ENCODE measurements around the gene S100A5. TPM values are rescaled to one million over a fixed set of nuclear protein-coding genes. Genes with fewer than 3 reads are reported as not detected.

S100A5 gene
- total RNA-seq, 1 donor from 2014 or later: 1.2 TPM

GRCh38 chr1:153547560-153548551, 7.1 kb upstream of the S100A5 start:
- DNase-seq (ENCODE audit: low read depth): no peak

DNA sequence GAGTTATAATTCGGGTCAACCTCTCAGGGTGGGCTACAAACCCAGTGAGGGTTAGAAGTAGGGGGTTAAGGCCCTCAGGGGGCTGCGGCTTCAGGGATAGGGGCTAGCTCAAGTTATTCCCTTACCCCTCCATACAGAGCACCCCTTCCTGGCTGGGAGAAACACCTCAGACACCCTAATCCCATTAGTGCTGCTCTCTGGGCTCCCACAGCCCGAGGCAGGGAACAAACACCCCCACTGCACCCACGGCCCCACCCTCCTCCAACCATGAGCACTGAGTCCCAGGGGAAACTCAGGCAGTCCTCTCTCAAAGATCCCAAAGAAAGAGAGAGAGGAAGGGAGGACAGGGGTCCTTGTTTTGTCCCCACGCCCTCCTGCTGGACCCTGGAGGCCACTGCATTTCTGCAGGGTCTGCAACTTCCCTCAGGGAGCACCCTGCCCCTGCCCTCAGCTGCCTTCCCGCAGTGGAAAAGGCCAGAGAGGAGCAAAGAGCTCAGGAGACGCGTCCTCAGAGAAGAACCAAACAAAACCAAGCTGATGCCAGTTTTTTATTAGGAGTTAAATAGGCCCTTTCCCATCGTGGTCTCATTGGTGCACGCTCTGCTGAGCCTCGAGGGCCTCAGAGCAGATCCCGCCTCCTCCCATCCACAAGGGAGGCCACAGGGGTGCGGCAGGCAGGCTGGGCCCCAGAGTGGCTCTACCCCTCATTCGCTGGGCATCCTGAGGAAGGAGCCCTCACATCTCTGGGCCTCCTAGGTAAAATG, 6.2 kb upstream of the S100A5 start:
- no peak for DNase-seq (ENCODE audit: low read depth)

GRCh38 chr1:153546371-153546770, 5.6 kb upstream of the S100A5 start:
- DNase-seq (ENCODE audit: low read depth): no peak

DNA sequence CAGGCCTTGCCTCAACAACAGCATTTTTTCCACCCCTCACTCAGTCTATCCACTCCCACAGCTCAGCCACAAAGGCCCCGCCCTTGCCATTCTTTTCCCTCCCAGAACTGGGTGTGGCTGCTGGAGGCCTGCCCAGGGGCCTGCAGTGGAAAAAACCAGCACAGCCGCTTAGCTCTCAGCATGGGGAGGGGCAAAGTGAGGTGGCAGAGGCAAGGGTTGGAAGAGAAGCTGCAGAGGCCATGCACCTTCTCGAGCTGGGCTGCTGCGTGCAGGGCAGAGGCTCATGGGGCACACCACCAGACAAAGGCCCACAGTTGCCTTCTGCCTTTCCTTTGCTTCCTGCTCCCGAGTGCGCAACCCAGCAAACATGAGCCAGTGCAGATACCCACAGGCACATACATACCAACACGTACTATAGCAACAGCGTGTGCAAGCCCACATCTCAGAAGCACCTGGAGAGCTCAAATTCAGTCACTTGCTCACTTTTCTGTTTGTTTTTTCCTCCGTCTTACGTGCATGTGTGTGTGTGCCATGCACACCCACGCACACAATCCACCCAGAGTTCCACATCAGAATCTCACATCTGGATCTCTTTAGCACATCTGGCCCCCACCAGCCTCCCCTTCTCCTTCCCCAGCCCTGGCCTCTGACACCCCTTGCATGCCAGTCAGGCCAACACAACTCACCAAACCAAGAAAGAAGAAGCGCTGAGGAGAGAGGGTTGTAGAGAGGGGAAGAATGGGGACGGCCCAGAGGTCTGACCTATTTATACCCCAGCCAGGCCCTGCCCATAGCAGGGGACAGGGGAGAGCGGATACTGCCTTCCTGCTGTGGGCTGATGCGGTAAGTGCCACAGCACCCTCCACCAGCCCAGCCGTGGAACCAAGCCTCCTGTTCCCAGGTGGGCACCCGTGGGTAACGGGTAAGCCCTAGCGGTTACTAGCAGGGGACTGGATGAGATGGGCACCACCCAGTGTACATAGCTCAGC, 4.6 kb upstream of the S100A5 start, which contains the start of gene S100A4:
S100A4 (minus strand) TSS at position 740 of the 989 bp plus-strand sequence. CDS start 1,012 bp downstream, outside the sequence.
- peak; percentile 91 for DNase-seq (ENCODE audit: low read depth)

- no peak for DNase-seq (ENCODE audit: low read depth)
These were observed 3.8 kb upstream of the S100A5 start for GRCh38 chr1:153544453-153545066.

DNA sequence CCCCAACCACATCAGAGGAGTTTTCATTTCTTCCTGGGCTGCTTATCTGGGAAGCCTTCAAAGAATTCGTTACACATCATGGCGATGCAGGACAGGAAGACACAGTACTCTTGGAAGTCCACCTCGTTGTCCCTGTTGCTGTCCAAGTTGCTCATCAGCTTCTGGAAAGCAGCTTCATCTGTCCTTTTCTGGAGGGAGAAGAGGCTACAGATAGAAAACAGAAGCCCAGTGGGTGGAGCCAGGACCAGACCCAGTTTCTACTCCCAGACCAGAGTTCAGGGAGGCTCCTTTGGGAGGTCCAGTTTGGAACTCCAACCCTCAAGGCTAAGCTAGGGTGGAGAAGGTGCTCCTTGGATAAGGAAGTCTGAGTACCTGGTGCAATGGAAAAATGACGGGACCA, 3.0 kb upstream of the S100A5 start:
- DNase-seq (ENCODE audit: low read depth): no peak

- DNase-seq (ENCODE audit: low read depth): no peak
These were observed 2.4 kb upstream of the S100A5 start for GRCh38 chr1:153542956-153543711.

GRCh38 chr1:153541641-153542590, 1.2 kb upstream of the S100A5 start:
- peak; percentile 30 for DNase-seq (ENCODE audit: low read depth)

GRCh38 chr1:153539395-153540093, 1.2 kb downstream of the S100A5 start:
- peak; percentile 59 for DNase-seq (ENCODE audit: low read depth)

GRCh38 chr1:153538315-153538821, 2.4 kb downstream of the S100A5 start:
- DNase-seq (ENCODE audit: low read depth): peak; percentile 47

DNA sequence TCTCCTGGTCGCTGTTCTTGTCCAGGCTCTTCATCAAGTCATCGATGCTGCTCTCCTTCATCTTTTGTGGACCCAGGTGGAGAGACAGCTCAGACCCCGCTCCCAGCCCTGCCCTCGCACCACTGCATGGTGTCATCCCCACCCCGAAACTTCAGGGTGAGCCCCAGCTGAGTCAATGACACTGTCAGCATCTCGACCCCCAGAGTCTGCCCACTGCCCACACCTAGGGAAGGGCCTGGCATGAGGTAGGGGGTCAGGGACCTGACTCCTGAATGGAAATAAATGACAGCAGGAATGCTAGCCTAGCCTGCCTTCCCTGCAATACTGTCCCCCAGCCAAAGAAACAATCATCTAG, 3.4 kb downstream of the S100A5 start:
- no peak for DNase-seq (ENCODE audit: low read depth)

DNA sequence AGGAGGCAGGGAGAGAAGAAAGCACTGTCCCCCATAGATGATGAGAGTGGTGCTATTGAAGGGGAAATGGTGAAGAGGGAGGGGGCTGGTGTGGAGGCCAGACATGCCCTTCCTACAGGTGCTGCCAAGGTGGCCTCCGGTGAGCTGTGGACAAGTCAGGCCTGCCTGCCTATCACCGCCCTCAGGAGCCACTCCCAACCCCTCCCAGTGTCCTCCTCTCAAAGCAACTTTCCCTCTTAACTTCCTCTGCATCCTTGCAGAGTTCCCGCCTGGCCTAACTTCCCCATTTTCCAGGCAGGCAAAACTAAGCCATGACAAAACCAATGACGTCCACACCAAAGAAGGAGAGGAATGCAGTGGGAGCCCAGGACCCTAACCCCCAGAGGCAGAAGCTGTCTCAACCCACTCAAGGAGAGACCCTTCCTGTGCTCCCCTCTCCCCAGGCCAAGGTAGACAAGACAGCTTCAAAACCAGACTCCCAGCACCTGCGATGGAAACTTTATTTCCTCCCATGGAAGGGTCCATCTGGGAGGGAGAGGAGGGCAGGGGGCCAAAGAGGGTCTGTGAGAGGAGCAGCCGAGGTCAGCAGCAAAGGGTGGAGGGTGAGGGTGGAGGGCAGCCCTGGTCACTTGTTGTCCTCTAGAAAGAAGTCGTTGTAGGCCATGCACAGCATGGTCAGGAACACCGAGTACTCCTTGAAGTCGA, 3.9 kb downstream of the S100A5 start:
- DNase-seq (ENCODE audit: low read depth): no peak

GRCh38 chr1:153536012-153536670, 4.6 kb downstream of the S100A5 start:
- DNase-seq (ENCODE audit: low read depth): peak; percentile 71

GRCh38 chr1:153535242-153536011, 5.3 kb downstream of the S100A5 start, which contains the start of gene S100A6:
Gene S100A6, minus strand, starts transcription at chr1:153535991. Its CDS starts 652 bp downstream, at chr1:153535339.
- no peak for DNase-seq (ENCODE audit: low read depth)

GRCh38 chr1:153534925-153535241, 5.9 kb downstream of the S100A5 start:
- DNase-seq (ENCODE audit: low read depth): no peak

DNA sequence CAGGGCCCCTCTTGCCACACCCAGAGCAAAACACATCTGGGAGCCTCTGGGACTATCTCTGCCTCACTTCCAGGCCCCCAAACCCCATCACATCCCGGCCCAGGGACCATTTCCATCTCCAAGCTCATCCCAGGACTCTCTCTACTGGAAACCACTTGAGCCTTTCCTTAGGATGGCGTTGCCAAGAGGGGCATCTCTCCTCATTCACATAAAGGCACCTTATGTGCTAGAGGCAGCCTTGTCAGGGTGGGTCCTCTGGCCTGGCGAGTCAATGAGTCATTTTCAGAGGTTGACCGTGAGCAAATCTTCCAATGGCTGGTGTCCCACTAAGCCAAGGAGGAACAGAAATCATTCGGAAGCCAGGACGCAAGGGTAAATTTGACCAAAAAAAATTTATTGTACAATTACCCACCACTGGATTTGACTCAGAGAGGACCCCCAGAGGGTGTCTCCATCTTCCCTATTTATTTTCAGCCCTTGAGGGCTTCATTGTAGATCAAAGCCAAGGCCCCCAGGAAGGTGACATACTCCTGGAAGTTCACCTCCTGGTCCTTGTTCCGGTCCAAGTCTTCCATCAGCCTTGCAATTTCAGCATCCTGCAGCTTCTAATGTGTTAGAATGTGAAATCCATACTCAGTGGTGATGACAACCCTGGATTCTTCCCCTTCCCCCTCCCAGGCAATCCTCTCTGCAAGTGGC, 6.4 kb downstream of the S100A5 start:
- DNase-seq (ENCODE audit: low read depth): no peak

Measured in renal cortical epithelial cell (primary cell).